Transverse colon (tissue), 4 donors: Measurements from ENCODE around the gene MSANTD2. TPM values are rescaled to one million over a fixed set of nuclear protein-coding genes. Genes with fewer than 3 reads are reported as not detected.

Experiments
- DNase-seq: peaks from one replicate; pipeline ENCODE4 v3.0.0-alpha.2; 2019
- H3K27ac ChIP-seq, 4 donors: fragments of 200-600 bp; sonication (generic); 2 replicates each; pipeline ENCODE4 v1.5.1; 2016 to 2018; ENCODE audit warnings: inconsistent platforms in 4 of 4
- H3K27me3 ChIP-seq: fragments of 200-600 bp; sonication (generic); 2 replicates; pipeline ENCODE4 v1.5.1; 2017; ENCODE audit warnings: inconsistent platforms
- H3K36me3 ChIP-seq, 4 donors: fragments of 200-600 bp; sonication (generic); 2 replicates each; pipeline ENCODE4 v1.5.1; 2017 to 2019; ENCODE audit warnings: inconsistent platforms in 4 of 4
- H3K4me1 ChIP-seq, 4 donors: fragments of 200-600 bp; sonication (generic); 2 replicates each; pipeline ENCODE4 v1.5.1; 2017 to 2020; ENCODE audit warnings: inconsistent platforms in 4 of 4
- H3K4me3 ChIP-seq, 4 donors: fragments of 200-600 bp; sonication (generic); 1 replicate in 1 of 4; 2 replicates in 3 of 4; pipeline versions ENCODE4 v1.5.1 to v1.6.1; 2017 to 2019; ENCODE audit warnings: inconsistent platforms in 4 of 4
- H3K9me3 ChIP-seq, 2 donors: fragments of 200-600 bp; sonication (generic); 2 replicates each; pipeline ENCODE4 v1.5.1; 2017 to 2019; ENCODE audit warnings: inconsistent platforms in 2 of 2
- CTCF ChIP-seq, 5 experiments: fragments of 200-600 bp in 3 of 5; fragments of 450-650 bp in 2 of 5; sonication (generic) in 3 of 5; IDR thresholded peaks; 1 replicate in 2 of 5; 2 replicates in 3 of 5; pipeline ENCODE4 v1.5.1; 2016 to 2017; ENCODE audit warnings: antibody characterized with exemption in 5 of 5, inconsistent platforms in 3 of 5, mild to moderate bottlenecking in 2 of 5, moderate library complexity in 1 of 5
- EP300 ChIP-seq: sonication (generic); formaldehyde crosslinking; IDR thresholded peaks from one replicate; pipeline ENCODE4 v1.6.1; 2017; ENCODE audit warnings: antibody characterized with exemption, low read depth
- POLR2A ChIP-seq: fragments of 450-650 bp; IDR thresholded peaks from one replicate; pipeline ENCODE4 v1.6.1; 2016; ENCODE audit warnings: antibody characterized with exemption, mild to moderate bottlenecking, moderate library complexity
- POLR2AphosphoS5 ChIP-seq, 3 donors: sonication (generic); formaldehyde crosslinking; IDR thresholded peaks; one replicate each; pipeline ENCODE4 v1.6.1; 2016; ENCODE audit warnings: antibody characterized with exemption in 3 of 3
- WGBS, 2 donors: methylation state at CpG; one replicate each; pipeline ENCODE4 v1.1.5; 2018; ENCODE audit warnings: low coverage in 1 of 2; 5-methylcytosine and 5-hydroxymethylcytosine counted together
- in situ Hi-C, 4 donors: fragments of 200-750 bp; cut with MboI; loops; one replicate each; pipeline versions ENCODE4 v1.15.0 to v1.15.1; 2017; ENCODE audit warnings: low sequenced_read_pairs in 3 of 4, low pct_ligation_motif_present in 1 of 4, low pct_unique_long_range_greater_than_20kb in 1 of 4
- intact Hi-C: fragments of 100-400 bp; cut with DNase I; formaldehyde crosslinking; loops from one replicate; pipeline ENCODE4 v1.15.1; 2023; ENCODE audit warnings: low total_unique reads
- total RNA-seq, 4 donors: library from RNA; depleted of rRNA; stranded (reverse); fragments of >200 nt; gene quantifications; one replicate each; pipeline ENCODE4 v1.1.0, GENCODE V29; 2016

The MSANTD2 gene
- total RNA-seq, 4 donors from 2014 or later, result 8.1 to 40.0 (median 15.1) TPM

- in situ Hi-C loops, result loop anchor here (5.0 to 25.0 kb wide), 4 partner anchors 75 to 97 kb away; partner anchors contain the start of genes SIAE (in 3 of the 4) and SPA17 (in 3 of the 4)
- no peaks in the 10 kb centered on the region for H3K36me3 ChIP-seq
- H3K27me3 ChIP-seq, result peaks cover 71% of the 10 kb centered on the region
- no peaks in the 10 kb centered on the region for H3K9me3 ChIP-seq
- no peak for DNase-seq
- peak overlapping the region; percentile 48 to 83 (median 59) for H3K27ac ChIP-seq
- H3K4me1 ChIP-seq, result peaks cover 10 to 52% (median 35%) of the 10 kb centered on the region in 4 donors
- intact Hi-C loops, result loop anchor here (5.0 kb wide), 1 partner anchor 78 kb away; no protein-coding TSS in a partner anchor
- peak overlapping the region in 2 of 4 donors; percentile 22 to 66 for H3K4me3 ChIP-seq
- TF ChIP-seq EP300, result no peak
- TF ChIP-seq POLR2AphosphoS5 (IDR thresholded peaks at IDR 0.05), result peak in 1 of 3 donors; percentile 4
- no peak for TF ChIP-seq POLR2A
- no peak for TF ChIP-seq CTCF (IDR thresholded peaks at IDR 0.05)
- WGBS, 2 donors, result 52% methylated on average over 52 of the region's 52 CpGs; no CpG with 5 or more reads in 1 of the 2 donors
Observed at GRCh38 chr11:124759266-124760204, 40.7 kb downstream of the MSANTD2 start.

GRCh38 chr11:124758355-124759265 lies 41.6 kb downstream of the MSANTD2 start:
- in situ Hi-C loops, result loop anchor here in 1 of 4 donors (25.0 kb wide), 1 partner anchor 96 kb away; the partner anchor contains the start of genes SIAE and SPA17
- Histone ChIP-seq H3K36me3 (no peaks in the 10 kb centered on the region), H3K27ac (peak overlapping the region; percentile 38 to 61 (median 52)), H3K4me3 (peak overlapping the region in 3 of 4 donors; percentile 3 to 46 (median 22)), H3K4me1 (peaks cover 10 to 48% (median 33%) of the 10 kb centered on the region in 4 donors), H3K9me3 (no peaks in the 10 kb centered on the region), H3K27me3 (peaks cover 71% of the 10 kb centered on the region)
- no peak for TF ChIP-seq EP300
- TF ChIP-seq POLR2A, result no peak
- peak; percentile 72 to 93 (median 83) for TF ChIP-seq CTCF (IDR thresholded peaks at IDR 0.05)
- no peak for TF ChIP-seq POLR2AphosphoS5 (IDR thresholded peaks at IDR 0.05)
- peak; percentile 91 for DNase-seq
- intact Hi-C loops, result no loop called here
- WGBS, 2 donors, result 0 to 11% methylated on average over 15 to 46 of the region's 53 CpGs

- H3K4me1 ChIP-seq, result peaks cover 10 to 47% (median 32%) of the 10 kb centered on the region in 4 donors
- 60 to 81% methylated on average over 1 to 3 of the region's 3 CpGs for WGBS, 2 donors
Observed at GRCh38 chr11:124757320-124757719, 42.9 kb downstream of the MSANTD2 start.

More at GRCh38 chr11:124757320-124757719, 42.9 kb downstream of the MSANTD2 start:
- Histone ChIP-seq H3K27ac (no peak overlapping the region), H3K9me3 (no peaks in the 10 kb centered on the region), H3K27me3 (peaks cover 64% of the 10 kb centered on the region), H3K36me3 (no peaks in the 10 kb centered on the region), H3K4me3 (no peak overlapping the region)
- TF ChIP-seq POLR2A (no peak), CTCF (IDR thresholded peaks at IDR 0.05) (no peak), EP300 (no peak), POLR2AphosphoS5 (IDR thresholded peaks at IDR 0.05) (no peak)
- DNase-seq, result no peak
- in situ Hi-C loops (loop anchor here in 1 of 4 donors (25.0 kb wide), 1 partner anchor 95 kb away; the partner anchor contains the start of genes SIAE and SPA17), intact Hi-C loops (no loop called here)
